ENCODE measurements around the gene SPOP. TPM values are rescaled to one million over a fixed set of nuclear protein-coding genes. Genes with fewer than 3 reads are reported as not detected.
"Not testable (repeated sequence)": the region's sequence is repeated elsewhere in the genome, so short reads cannot be mapped to it uniquely, and the experiment has no call there.

SPOP gene
- total RNA-seq, 1 experiment from 2014 or later, result 58.0 TPM

GRCh38 chr17:49725452-49726130, 47.7 kb upstream of the SPOP start:
- POLR2A ChIA-PET, result no interaction called here
- no peaks in the 10 kb centered on the region for H3K27me3 ChIP-seq (ENCODE audit: control insufficient read depth, insufficient read depth, low read length)
- ATAC-seq, result no peak
- intact Hi-C loops (cut with micrococcal nuclease; ENCODE audit: unreplicated experiment), result no loop called here
- no peak overlapping the region for H3K4me3 ChIP-seq (ENCODE audit: low read depth in 2 of 2, low read length in 2 of 2)
- no peaks in the 10 kb centered on the region for H3K9me3 ChIP-seq (ENCODE audit: control insufficient read depth, insufficient read depth, low read depth, low read length)
- CTCF ChIA-PET, result no interaction called here
- H3K36me3 ChIP-seq (ENCODE audit: control insufficient read depth, insufficient read depth, low read length), result no peaks in the 10 kb centered on the region
- H3K27ac ChIP-seq (ENCODE audit: low read length), result no peak overlapping the region
- DNase-seq (ENCODE audit: low read depth, low spot score), result no peak
- TF ChIP-seq POLR2AphosphoS5 (IDR thresholded peaks at IDR 0.05; ENCODE audit: low read depth, low read length) (no peak), CTCF (IDR thresholded peaks at IDR 0.05) (no peak)
- TF ChIP-seq, protein P1, sequence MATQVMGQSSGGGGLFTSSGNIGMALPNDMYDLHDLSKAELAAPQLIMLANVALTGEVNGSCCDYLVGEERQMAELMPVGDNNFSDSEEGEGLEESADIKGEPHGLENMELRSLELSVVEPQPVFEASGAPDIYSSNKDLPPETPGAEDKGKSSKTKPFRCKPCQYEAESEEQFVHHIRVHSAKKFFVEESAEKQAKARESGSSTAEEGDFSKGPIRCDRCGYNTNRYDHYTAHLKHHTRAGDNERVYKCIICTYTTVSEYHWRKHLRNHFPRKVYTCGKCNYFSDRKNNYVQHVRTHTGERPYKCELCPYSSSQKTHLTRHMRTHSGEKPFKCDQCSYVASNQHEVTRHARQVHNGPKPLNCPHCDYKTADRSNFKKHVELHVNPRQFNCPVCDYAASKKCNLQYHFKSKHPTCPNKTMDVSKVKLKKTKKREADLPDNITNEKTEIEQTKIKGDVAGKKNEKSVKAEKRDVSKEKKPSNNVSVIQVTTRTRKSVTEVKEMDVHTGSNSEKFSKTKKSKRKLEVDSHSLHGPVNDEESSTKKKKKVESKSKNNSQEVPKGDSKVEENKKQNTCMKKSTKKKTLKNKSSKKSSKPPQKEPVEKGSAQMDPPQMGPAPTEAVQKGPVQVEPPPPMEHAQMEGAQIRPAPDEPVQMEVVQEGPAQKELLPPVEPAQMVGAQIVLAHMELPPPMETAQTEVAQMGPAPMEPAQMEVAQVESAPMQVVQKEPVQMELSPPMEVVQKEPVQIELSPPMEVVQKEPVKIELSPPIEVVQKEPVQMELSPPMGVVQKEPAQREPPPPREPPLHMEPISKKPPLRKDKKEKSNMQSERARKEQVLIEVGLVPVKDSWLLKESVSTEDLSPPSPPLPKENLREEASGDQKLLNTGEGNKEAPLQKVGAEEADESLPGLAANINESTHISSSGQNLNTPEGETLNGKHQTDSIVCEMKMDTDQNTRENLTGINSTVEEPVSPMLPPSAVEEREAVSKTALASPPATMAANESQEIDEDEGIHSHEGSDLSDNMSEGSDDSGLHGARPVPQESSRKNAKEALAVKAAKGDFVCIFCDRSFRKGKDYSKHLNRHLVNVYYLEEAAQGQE (IDR thresholded peaks at IDR 0.05; ENCODE audit: insufficient read depth in 1 of 2, low read depth in 2 of 2, low read length in 1 of 2), result no peak
- BruUV-seq (replicated peaks), result no TSS peak
- in situ Hi-C loops (cut with HindIII; ENCODE audit: low pct_unique_long_range_greater_than_20kb, low sequenced_read_pairs), result no loop called here
- H3K4me1 ChIP-seq (ENCODE audit: control insufficient read depth, insufficient read depth, low read length), result no peaks in the 10 kb centered on the region

DNA sequence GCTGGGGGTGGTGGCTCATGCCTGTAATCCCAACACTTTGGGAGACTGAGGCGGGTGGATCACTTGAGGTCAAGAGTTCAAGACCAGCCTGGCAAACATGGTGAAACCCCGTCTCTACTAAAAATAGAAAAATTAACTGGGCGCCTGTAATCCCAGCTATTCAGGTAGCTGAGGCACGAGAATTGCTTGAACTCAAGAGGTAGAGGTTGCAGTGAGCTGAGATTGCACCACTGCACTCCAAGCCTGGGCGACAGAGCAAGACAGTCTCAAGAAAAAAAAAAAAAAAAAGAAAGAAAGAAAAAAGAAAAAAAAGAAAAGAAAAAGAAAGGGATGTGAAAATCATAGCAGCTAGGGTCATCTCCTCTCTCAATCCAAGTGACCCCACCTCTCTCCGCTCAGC, 46.7 kb upstream of the SPOP start:
- POLR2A ChIA-PET, result not testable (repeated sequence)

DNA sequence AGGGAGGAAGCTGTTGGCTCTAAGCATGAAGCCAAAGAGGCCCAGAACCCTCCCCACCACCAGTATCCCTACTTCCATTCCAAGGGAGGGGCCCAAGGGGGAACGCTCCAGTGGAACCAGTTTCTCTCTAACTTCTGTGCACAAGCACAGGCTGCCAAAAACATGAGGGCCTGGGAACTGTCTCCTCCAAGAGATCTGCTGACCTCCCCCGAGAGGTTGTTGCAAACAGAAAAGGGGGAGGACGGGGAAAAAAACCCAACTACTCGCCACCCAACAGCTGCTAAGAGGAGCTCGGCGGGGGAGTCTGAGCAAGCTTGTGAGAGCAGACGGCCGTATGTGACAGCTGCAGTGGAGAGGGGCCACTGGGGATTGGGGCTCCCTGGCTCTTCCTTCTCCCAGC, 45.5 kb upstream of the SPOP start:
- TF ChIP-seq TCF7L2 (IDR thresholded peaks at IDR 0.05; ENCODE audit: low read depth, low read length) (no peak), POLR2AphosphoS5 (IDR thresholded peaks at IDR 0.05; ENCODE audit: low read depth, low read length) (no peak), SIN3A (IDR thresholded peaks at IDR 0.05; ENCODE audit: borderline replicate concordance, insufficient read depth, low read depth, low read length) (no peak), CTCF (IDR thresholded peaks at IDR 0.05) (no peak)
- TF ChIP-seq, protein P1 (IDR thresholded peaks at IDR 0.05; ENCODE audit: insufficient read depth in 1 of 2, low read depth in 2 of 2, low read length in 1 of 2), result no peak
- intact Hi-C loops (cut with micrococcal nuclease; ENCODE audit: unreplicated experiment), result no loop called here
- ChIA-PET POLR2A (no interaction called here), CTCF (interaction anchor here (0.6 kb wide), 1 partner anchor 35 kb away, joined by 4 read pairs; no protein-coding TSS in a partner anchor)
- H3K36me3 ChIP-seq (ENCODE audit: control insufficient read depth, insufficient read depth, low read length), result no peaks in the 10 kb centered on the region
- in situ Hi-C loops (cut with HindIII; ENCODE audit: low pct_unique_long_range_greater_than_20kb, low sequenced_read_pairs), result no loop called here
- ATAC-seq, result no peak
- no peaks in the 10 kb centered on the region for H3K9me3 ChIP-seq (ENCODE audit: control insufficient read depth, insufficient read depth, low read depth, low read length)
- DNase-seq (ENCODE audit: low read depth, low spot score), result no peak
- H3K27ac ChIP-seq (ENCODE audit: low read length), result no peak overlapping the region
- no peak overlapping the region for H3K4me3 ChIP-seq (ENCODE audit: low read depth in 2 of 2, low read length in 2 of 2)
- no peaks in the 10 kb centered on the region for H3K27me3 ChIP-seq (ENCODE audit: control insufficient read depth, insufficient read depth, low read length)
- H3K4me1 ChIP-seq (ENCODE audit: control insufficient read depth, insufficient read depth, low read length), result no peaks in the 10 kb centered on the region
- BruUV-seq (replicated peaks), result no TSS peak

More for the DNA sequence above, 46.7 kb upstream of the SPOP start:
- H3K36me3 ChIP-seq (ENCODE audit: control insufficient read depth, insufficient read depth, low read length); BruUV-seq (replicated peaks); H3K4me1 ChIP-seq (ENCODE audit: control insufficient read depth, insufficient read depth, low read length); H3K4me3 ChIP-seq (ENCODE audit: low read depth in 2 of 2, low read length in 2 of 2); ATAC-seq; H3K9me3 ChIP-seq (ENCODE audit: control insufficient read depth, insufficient read depth, low read depth, low read length); in situ Hi-C loops (cut with HindIII; ENCODE audit: low pct_unique_long_range_greater_than_20kb, low sequenced_read_pairs); DNase-seq (ENCODE audit: low read depth, low spot score); H3K27me3 ChIP-seq (ENCODE audit: control insufficient read depth, insufficient read depth, low read length); H3K27ac ChIP-seq (ENCODE audit: low read length); intact Hi-C loops (cut with micrococcal nuclease; ENCODE audit: unreplicated experiment): not testable (repeated sequence)
- CTCF ChIA-PET, result interaction anchor here (0.7 kb wide), 1 partner anchor 408 kb away, joined by 6 read pairs; no protein-coding TSS in a partner anchor
